Endothelial cell of hepatic sinusoid (primary cell): ENCODE measurements around the gene SHC2.
"Not testable (repeated sequence)": the region's sequence is repeated elsewhere in the genome, so short reads cannot be mapped to it uniquely, and the experiment has no call there.

ENCODE experiments used
- in situ Hi-C: cut with HindIII; loops from 2 replicates; pipeline ENCODE4 v1.10.0; 2017; ENCODE audit warnings: low sequenced_read_pairs

Gene SHC2

DNA sequence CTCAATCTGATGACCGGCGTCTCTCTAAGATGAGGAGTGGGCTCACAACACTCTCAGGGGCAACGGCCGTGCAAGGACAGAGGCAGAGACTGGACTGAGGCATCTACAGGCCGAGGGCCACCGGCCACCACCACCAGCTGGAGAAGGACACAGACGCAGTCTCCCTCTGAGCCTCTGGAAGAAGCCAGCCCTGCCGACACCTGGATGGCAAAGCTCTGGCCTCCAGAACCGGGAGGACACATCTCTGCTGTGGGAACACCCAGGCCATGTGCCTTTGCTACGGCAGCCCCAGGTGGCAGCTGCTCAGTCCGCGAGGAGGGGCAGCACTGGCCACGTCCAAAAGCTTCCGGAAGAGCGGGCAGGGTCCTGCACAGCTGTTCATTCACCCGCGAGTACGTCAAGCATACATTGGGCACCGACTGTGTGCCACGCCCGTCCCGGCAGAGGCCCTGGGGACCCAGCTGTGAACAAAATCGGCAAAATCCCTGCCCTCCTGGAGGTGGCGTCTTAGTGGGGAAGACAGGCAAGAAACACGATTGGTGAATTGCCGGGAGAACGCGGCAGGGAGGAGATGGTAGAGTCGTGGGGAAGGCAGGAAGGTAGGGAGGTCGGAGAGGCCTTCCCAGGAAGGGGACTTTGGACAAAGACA lies 69.0 kb downstream of the SHC2 start:
- in situ Hi-C loops = no loop called here

DNA sequence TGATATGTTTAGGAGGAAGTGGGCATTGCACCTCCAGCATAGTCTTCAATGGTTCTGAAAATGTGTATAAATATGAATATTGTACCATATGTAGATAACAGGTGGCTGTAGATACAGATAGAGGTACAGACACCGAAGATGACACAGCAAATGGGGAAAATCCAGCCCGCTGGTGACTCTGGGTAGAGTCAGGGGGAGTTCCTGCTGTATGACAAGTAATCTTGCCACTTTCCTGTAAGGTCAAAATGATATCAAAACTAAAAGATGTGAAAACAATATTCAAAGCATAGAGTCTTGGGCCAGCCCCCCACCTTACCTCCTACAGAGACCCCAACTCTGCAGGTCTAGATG lies 69.7 kb downstream of the SHC2 start:
- in situ Hi-C loops = no loop called here

DNA sequence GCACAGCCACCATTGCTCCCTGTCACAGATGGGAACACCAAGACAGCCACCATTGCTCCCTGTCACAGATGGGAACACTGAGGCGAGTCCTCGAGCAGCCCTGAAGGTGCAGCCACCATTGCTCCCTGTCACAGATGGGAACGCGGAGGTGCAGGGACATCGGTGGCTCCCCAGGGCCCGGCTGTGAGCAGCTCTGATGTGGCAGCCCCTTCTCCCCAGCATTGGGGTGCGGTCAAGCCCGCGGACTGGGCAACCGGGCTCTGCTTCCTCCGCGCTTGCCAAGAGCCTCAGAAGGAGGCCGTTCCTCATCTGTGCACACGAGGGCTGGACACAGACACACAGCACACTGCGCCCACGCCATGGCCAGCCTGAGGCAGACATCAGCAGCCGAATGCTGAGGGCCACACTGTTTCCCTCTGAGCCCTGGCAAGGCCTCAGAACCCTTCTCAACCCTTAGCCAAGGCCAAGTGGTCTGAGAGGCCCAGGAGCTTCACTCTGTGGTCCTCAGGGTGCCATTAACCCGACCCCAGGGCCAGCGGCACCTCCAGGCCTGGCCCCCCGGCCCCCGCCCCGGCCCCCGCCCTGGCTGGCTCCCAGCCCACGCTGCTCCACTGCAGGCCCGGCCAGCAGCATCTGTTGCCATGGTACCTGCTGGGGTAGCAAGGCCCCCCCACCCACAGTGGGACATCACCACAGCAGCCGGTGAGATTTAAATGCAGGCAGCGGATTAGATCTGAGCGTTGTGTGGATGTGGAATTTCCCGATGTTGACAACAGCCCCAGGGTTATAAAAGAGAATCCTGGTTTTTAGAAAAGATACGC lies 70.2 kb downstream of the SHC2 start:
- in situ Hi-C loops = no loop called here

DNA sequence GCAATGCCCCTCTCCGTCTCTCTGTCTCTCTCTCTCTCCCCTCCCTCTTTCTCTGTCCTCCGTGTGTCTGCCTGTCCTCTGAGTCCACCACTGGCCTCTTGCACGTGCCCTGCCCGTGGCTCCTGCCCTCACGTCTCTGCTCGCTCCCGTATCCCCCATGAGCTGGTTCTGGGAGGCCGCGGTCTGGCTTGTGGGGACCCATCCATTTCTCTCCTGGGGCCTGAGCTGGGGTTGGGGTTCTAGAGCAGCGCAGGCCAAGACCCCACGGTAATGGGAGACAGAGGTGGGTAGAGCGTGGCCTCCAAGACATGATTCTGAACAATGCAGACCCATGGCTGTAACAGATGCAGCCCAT lies 70.9 kb downstream of the SHC2 start:
- in situ Hi-C loops = no loop called here

DNA sequence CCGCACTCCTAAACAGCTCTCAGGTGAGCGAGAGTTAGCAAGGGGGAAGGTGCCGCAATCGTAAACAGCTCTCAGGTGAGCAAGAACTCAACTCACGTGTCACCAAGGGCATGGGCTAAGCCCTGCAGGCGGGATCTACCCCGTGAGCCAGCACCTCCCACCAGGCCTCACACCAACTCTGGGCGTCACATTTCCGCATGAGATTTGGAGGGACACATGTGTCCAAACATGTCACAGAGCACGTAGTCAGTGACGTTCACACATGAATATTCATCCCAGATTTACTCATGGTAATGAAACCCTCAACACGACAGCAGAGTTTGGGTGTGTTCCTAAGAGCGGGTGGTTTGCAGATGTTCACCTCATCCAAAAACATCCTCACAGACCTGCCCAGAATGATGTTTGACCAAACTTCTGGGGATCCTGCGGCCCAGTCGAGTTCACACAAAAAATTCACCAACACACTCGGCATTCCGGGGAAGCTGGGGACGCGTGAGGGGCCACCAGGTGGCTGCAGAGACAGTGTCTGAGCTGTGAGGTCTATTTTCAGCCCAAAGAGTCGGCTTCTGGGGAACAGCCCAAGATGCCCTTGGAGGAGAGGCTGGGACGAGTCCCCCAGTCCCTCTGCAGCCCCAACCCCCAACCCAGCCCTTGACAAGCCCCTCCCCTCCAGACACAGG lies 71.4 kb downstream of the SHC2 start:
- in situ Hi-C loops = no loop called here

DNA sequence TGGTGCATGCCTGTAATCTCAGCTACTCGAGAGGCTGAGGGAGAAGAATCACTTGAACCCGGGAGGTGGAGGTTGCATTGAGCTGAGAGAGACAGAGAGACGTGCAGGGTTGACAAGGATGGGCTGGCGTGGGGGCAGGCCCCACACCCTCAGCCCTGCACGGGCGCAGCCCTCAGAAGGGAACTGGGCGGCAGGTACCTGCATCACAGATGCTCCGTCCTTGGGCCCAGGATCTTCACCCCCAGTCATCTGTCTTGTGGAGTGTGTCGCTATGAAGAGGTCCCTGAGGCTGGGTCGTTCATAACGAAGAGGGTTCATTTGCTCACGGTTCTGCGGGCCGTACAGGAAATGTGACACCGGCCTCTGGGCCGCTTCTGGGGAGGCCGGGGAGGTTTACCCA lies 72.1 kb downstream of the SHC2 start:
- in situ Hi-C loops = no loop called here

DNA sequence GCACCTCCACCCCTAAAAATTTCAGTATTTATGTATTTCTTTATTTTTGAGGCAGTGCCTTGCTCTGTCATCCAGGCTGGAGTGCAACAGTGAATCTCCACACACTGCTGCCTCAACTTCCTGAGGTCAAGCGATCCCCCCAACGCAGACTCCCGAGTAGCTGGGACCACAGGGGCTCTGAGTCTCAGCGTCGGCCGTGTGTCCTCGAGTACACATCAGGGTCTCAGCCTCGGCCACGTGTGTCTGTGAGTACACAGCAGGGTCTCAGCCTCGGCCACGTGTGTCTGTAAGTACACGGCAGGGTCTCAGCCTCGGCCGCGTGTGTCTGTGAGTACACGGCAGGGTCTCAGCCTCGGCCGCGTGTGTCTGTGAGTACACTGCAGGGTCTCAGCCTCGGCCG lies 73.1 kb downstream of the SHC2 start:
- in situ Hi-C loops = no loop called here

DNA sequence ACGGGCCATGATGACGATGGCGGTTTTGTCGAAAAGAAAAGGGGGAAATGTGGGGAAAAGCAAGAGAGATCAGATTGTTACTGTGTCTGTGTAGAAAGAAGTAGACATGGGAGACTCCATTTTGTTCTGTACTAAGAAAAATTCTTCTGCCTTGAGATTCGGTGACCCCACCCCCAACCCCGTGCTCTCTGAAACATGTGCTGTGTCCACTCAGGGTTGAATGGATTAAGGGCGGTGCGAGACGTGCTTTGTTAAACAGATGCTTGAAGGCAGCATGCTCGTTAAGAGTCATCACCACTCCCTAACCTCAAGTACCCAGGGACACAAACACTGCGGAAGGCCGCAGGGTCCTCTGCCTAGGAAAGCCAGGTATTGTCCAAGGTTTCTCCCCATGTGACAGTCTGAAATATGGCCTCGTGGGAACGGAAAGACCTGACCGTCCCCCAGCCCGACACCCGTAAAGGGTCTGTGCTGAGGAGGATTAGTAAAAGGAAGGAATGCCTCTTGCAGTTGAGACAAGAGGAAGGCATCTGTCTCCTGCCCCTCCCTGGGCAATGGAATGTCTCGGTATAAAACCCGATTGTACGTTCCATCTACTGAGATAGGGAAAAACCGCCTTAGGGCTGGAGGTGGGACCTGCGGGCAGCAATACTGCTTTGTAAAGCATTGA lies 74.1 kb downstream of the SHC2 start:
- in situ Hi-C loops = not testable (repeated sequence)

DNA sequence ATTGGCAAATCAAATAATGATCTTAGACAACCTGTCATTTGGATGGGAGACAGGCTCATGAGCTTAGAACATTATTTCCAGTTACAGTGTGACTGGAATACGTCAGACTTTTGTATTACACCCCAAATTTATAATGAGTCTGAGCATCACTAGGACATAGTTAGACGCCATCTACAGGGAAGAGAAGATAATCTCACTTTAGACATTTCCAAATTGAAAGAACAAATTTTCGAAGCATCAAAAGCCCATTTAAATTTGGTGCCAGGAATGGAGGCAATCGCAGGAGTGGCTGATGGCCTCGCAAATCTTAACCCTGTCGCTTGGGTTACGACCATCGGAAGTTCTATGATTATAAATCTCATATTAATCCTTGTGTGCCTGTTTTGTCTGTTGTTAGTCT lies 74.6 kb downstream of the SHC2 start:
- in situ Hi-C loops = not testable (repeated sequence)

DNA sequence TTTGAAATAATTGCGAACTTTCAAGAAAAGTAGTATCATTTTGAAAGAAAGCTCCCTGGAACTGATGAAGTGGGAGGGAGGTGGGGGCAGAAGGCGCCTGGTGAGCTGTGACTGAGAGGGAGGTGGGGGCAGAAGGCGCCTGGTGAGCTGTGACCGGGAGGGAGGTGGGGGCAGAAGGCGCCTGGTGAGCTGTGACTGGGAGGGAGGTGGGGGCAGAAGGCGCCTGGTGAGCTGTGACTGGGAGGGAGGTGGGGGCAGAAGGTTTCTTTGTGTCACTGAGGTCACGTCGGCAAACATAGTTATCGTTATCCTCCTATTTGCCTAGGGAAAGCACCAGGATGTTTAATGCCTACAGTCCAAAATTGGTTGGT lies 76.0 kb downstream of the SHC2 start:
- in situ Hi-C loops = no loop called here

DNA sequence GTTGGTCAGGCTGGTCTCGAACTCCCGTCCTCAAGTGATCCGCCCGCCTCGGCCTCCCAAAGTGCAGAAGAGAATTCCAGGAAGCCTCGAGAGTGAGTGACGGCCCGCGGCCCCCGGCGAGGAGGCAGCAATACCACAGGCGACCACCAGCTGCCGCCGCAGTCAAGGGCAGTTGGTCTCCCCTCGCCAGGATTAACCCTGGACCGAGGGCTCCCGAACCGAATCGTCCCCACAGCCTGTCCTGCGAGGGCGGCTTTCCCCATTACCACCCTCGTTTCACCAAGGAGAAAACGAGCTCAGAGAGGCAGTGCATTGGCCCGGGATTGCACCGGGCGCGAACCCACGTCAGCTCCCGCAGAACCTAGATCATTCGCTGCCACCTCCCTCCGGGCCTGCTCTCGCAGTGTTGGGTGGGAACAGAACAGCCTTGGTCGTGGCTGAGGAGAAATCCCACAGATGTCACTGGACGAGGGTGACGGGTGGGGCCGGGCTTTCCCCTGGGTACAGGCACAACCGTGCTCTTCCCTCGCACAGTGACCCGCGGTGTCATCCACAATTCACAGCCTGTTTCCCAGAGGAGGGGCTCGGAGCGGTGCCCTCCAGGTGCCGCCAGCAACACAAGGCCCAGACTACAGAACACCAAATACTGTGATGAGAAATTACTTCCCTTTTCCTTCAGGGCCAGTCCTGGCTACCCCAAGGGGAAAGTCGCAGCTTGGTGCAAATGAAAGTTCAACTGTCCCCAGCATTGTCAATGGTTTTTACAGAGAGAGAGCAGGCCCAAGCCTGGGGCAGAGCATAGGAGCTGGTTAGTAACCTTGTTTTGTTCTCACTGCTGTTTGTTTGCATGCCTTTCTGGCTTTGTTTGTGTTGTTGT lies 76.7 kb downstream of the SHC2 start:
- in situ Hi-C loops = no loop called here

DNA sequence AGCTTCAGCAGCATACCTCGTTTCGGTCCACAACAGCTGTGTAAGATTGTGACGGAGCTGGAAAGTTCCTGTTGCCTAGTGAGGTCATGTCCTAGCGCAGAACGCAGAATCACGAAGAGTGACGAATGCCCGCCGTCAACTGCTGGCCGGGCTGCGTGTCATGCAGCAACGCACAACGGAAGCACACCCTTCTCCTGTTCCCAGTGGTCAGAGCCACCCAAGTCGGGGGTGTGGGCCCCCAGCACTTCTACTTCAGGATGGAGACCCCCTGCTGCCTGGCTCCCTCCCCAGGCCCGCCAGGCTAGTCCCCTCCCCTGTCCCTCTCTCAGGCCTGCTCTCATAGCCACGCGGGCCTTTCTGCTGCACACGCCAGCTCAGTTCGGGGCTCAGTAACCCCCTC lies 77.8 kb downstream of the SHC2 start:
- in situ Hi-C loops = no loop called here

DNA sequence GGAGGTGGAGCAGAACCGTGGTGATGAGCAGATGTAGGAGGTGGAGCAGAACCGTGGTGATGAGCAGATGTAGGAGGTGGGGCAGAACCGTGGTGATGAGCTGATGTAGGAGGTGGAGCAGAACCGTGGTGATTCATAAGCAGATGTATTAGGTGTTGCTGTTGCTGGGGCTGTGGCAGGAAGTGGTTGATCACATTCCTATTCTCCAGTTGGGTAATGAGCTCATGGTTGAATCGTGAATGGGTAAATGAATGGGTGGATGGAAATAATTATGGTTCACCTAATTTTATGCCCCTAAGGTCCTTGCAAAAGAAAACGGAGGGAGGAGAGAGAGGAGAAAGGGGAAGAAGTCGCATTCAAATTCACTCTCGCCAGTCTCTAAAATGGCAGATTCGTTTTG lies 78.3 kb downstream of the SHC2 start:
- in situ Hi-C loops = not testable (repeated sequence)

DNA sequence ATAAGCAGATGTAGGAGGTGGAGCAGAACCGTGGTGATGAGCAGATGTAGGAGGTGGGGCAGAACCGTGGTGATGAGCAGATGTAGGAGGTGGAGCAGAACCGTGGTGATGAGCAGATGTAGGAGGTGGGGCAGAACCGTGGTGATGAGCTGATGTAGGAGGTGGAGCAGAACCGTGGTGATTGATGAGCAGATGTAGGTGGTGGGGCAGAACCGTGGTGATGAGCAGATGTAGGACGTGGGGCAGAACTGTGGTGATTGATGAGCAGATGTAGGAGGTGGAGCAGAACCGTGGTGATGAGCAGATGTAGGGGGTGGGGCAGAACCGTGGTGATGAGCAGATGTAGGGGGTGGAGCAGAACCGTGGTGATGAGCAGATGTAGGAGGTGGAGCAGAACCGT lies 78.9 kb downstream of the SHC2 start:
- in situ Hi-C loops = not testable (repeated sequence)

DNA sequence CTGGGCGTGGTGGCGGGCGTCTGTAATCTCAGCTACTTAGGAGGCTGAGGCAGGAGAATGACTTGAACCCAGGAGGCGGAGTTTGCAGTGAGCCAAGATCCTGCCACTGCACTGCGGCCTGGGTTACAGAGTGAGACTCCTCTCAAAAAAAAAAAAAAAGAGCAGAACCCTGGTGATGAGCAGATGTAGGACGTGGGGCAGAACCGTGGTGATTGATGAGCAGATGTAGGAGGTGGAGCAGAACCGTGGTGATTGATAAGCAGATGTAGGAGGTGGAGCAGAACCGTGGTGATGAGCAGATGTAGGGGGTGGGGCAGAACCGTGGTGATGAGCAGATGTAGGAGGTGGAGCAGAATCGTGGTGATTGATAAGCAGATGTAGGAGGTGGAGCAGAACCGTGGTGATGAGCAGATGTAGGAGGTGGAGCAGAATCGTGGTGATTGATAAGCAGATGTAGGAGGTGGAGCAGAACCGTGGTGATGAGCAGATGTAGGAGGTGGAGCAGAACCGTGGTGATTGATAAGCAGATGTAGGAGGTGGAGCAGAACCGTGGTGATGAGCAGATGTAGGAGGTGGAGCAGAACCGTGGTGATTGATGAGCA lies 80.1 kb downstream of the SHC2 start:
- in situ Hi-C loops = not testable (repeated sequence)

DNA sequence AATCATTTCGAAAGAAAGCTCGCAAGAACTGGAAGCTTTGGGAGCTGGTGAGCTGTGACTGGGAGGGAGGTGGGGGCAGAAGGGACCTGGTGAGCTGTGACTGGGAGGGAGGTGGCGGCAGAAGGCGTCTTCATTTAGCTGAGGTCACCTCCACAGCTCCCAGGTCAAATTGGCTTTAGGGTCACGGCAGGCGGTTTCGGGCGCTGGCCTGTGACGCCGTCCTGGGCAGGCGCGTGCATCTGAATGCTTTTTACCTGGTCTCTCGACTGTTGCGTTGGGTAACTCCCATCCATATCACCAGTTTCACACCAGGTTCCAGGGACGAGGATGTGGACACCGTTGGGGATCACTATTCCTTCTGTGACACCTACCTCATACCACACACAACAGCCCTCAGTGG lies 81.0 kb downstream of the SHC2 start:
- in situ Hi-C loops = no loop called here

DNA sequence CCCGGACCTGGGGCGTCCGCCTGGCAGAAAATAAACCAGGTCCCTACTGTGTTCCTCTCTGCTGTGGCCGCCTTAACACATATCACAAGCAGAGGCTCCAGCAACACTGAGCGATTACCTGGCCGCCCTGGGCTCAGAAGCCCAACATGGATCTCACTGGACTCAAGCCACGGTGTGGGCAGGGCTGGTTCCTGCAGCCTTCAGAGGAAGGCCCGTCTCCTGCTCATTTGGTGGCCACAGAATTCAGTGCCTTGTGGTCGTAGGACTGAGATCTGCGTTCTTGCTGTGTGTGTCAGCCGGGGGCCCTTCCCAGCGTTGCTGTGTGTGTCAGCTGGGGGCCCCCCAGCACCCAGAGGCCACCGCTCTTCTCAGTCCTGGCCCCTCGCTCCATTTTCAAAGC lies 82.1 kb downstream of the SHC2 start:
- in situ Hi-C loops = no loop called here

DNA sequence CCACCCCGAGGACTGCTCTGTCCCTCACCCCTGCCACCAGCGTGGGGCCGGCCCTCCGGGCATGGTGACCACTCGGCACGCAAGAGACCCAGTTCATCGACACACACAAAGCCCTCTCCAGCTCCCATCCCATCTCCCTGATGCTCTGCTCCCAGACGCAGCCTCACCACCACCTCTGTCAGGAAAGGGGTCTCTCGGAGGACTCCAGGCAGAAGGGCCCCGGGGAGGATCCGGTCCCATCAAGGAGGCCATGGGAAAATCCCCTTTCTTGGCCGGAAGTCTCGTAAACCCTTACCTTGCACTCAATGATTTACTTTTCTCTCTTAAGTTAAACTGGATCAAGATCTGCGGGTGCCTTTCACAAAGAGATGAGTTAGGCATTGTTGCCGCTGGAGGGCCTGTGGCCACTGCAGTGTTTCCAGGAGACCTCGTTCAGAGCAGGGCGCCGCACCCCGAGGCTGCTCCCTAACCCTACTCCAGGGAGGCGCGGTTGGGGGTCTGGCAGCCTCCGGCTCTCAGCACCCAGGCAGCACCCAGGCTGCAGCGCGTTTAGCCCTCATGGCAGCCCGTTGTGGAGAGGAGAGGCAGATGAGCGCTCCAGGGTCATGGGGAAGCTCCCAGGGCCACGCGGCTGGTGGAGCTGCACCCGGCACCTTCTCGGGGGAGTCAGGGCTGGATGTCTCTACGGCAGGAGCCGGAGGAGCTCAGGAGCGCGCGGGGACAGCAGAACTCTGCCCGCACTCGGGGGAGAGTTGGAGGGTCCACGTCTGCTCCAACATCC lies 82.8 kb downstream of the SHC2 start:
- in situ Hi-C loops = no loop called here

DNA sequence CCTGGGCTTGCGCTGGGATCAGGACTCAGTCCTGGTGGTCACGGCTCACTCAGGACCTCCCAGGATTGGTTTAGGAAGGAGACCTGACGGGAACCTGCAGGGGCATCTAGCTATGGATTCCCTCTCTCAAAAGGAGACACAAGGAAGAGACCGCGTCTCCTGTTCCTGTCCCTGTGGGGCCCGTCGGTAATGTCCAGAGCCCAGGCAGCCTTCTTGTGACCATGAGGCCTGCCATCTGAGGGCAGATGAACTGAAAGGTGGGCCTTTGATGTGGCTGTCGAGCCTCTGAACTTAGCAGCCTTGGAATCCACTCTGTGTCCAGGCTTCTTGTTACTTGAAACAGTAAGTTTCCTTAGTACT lies 84.7 kb downstream of the SHC2 start:
- in situ Hi-C loops = no loop called here
